Prostate gland (tissue), 2 donors: Measurements from ENCODE around the gene IGLL1. TPM values are rescaled to one million over a fixed set of nuclear protein-coding genes. Genes with fewer than 3 reads are reported as not detected.
A peak's percentile ranks its signal among the peaks of the same experiment; 100 is the strongest.
"Not testable (repeated sequence)": the region's sequence is repeated elsewhere in the genome, so short reads cannot be mapped to it uniquely, and the experiment has no call there.

ENCODE experiments used
- DNase-seq: peaks from one replicate; pipeline ENCODE4 v3.0.0-alpha.2; 2019; ENCODE audit warnings: low spot score
- H3K27ac ChIP-seq, 2 donors: fragments of 200-600 bp; sonication (generic); 2 replicates each; pipeline ENCODE4 v1.5.1; 2017 to 2019
- H3K27me3 ChIP-seq: fragments of 200-600 bp; sonication (generic); replicated peaks from 2 replicates; pipeline ENCODE4 v1.5.1; 2019; ENCODE audit not compliant: insufficient read depth
- H3K36me3 ChIP-seq, 2 donors: fragments of 200-600 bp; sonication (generic); 1 replicate in 1 of 2; 2 replicates in 1 of 2; pipeline versions ENCODE4 v1.5.1 to v1.8.1; 2017 to 2019
- H3K4me1 ChIP-seq: fragments of 200-600 bp; sonication (generic); replicated peaks from 2 replicates; pipeline ENCODE4 v1.5.1; 2019
- H3K4me3 ChIP-seq, 2 donors: fragments of 200-600 bp; sonication (generic); 2 replicates each; pipeline ENCODE4 v1.5.1; 2017 to 2019
- H3K9me3 ChIP-seq: fragments of 200-600 bp; sonication (generic); 2 replicates; pipeline ENCODE4 v1.5.1; 2017
- CTCF ChIP-seq, 4 experiments: fragments of 200-600 bp in 2 of 4; fragments of 450-650 bp in 2 of 4; sonication (generic) in 2 of 4; IDR thresholded peaks; 1 replicate in 3 of 4; 2 replicates in 1 of 4; pipeline ENCODE4 v1.5.1; 2016 to 2019; ENCODE audit warnings: antibody characterized with exemption in 4 of 4, mild to moderate bottlenecking in 2 of 4, moderate library complexity in 2 of 4
- POLR2A ChIP-seq: fragments of 450-650 bp; IDR thresholded peaks from one replicate; pipeline ENCODE4 v1.6.1; 2016; ENCODE audit warnings: antibody characterized with exemption, mild to moderate bottlenecking
- POLR2AphosphoS5 ChIP-seq: sonication (generic); formaldehyde crosslinking; IDR thresholded peaks from one replicate; pipeline ENCODE4 v1.6.1; 2017; ENCODE audit warnings: antibody characterized with exemption
- WGBS: methylation state at CpG from one replicate; pipeline ENCODE4 v1.1.5; 2018; 5-methylcytosine and 5-hydroxymethylcytosine counted together
- intact Hi-C: fragments of 100-400 bp; cut with DNase I; formaldehyde crosslinking; loops from one replicate; pipeline ENCODE4 v1.14.2; 2022
- total RNA-seq, 2 donors: library from RNA; depleted of rRNA; stranded (reverse); fragments of >200 nt; gene quantifications; one replicate each; pipeline ENCODE4 v1.1.0, GENCODE V29; 2016

Gene IGLL1
- total RNA-seq, 2 donors from 2014 or later = 0.85 TPM; not detected in 1

- no peak overlapping the region for H3K4me3 ChIP-seq
These were observed 40.8 kb downstream of the IGLL1 start for GRCh38 chr22:23539135-23539838.

DNA sequence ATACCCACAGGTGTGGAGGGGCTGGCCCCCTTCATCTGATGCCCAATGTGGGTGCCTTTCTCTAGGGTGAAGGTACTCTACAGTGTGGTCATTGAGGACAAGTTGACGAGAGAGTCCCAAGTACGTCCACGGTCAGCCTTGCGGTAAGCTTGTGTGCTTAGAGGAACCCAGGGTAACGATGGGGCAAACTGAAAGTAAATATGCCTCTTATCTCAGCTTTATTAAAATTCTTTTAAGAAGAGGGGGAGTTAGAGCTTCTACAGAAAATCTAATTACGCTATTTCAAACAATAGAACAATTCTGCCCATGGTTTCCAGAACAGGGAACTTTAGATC is 41.4 kb downstream of the IGLL1 start:
- peak overlapping the region; percentile 77 to 88 for H3K27ac ChIP-seq
- not testable (repeated sequence) for H3K4me3 ChIP-seq, H3K9me3 ChIP-seq, H3K36me3 ChIP-seq, DNase-seq, H3K27me3 ChIP-seq
- 48% methylated on average over 6 of the region's 6 CpGs for WGBS
- intact Hi-C loops = loop anchor here (2.0 to 5.0 kb wide), 2 partner anchors 136 to 221 kb away; no protein-coding TSS in a partner anchor
- H3K4me1 ChIP-seq = peaks cover 10% of the 10 kb centered on the region

More at GRCh38 chr22:23539135-23539838, 40.8 kb downstream of the IGLL1 start:
- Histone ChIP-seq H3K36me3 (no peaks in the 10 kb centered on the region), H3K4me1 (peaks cover 8% of the 10 kb centered on the region), H3K9me3 (no peaks in the 10 kb centered on the region), H3K27ac (peak overlapping the region; percentile 77 to 88), H3K27me3 (no peaks in the 10 kb centered on the region)
- TF ChIP-seq POLR2A = no peak
- peak; percentile 83 to 99 (median 95) for TF ChIP-seq CTCF (IDR thresholded peaks at IDR 0.05)
- TF ChIP-seq POLR2AphosphoS5 = peak; percentile 74
- 15% methylated on average over 18 of the region's 21 CpGs for WGBS
- DNase-seq = peak; percentile 88
- intact Hi-C loops = loop anchor here (2.0 to 5.0 kb wide), 2 partner anchors 136 to 222 kb away; no protein-coding TSS in a partner anchor

DNA sequence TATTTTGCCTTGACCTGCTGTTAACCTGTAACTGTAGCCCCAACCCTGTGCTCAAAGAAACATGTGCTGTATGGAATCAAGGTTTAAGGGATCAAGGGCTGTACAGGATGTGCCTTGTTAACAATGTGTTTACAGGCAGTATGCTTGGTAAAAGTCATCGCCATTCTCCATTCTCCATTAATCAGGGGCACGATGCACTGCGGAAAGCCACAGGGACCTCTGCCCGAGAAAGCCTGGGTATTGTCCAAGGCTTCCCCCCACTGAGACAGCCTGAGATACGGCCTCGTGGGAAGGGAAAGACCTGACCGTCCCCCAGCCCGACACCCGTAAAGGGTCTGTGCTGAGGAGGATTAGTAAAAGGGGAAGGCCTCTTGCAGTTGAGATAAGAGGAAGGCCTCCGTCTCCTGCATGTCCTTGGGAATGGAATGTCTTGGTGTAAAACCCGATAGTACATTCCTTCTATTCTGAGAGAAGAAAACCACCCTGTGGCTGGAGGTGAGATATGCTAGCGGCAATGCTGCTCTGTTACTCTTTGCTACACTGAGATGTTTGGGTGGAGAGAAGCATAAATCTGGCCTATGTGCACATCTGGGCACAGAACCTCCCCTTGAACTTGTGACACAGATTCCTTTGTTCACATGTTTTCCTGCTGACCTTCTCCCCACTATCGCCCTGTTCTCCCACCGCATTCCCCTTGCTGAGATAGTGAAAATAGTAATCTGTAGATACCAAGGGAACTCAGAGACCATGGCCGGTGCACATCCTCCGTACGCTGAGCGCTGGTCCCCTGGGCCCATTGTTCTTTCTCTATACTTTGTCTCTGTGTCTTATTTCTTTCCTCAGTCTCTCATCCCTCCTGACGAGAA is 42.0 kb downstream of the IGLL1 start:
- H3K27ac ChIP-seq = peak overlapping the region; percentile 77 to 88
- peak in 1 of 4 experiments; percentile 28 for TF ChIP-seq CTCF (IDR thresholded peaks at IDR 0.05)
- H3K27me3 ChIP-seq, H3K36me3 ChIP-seq, DNase-seq, H3K9me3 ChIP-seq, H3K4me3 ChIP-seq: not testable (repeated sequence)
- intact Hi-C loops = loop anchor here (2.0 to 5.0 kb wide), 2 partner anchors 135 to 221 kb away; no protein-coding TSS in a partner anchor
- H3K4me1 ChIP-seq = peaks cover 10% of the 10 kb centered on the region
- 59% methylated on average over 19 of the region's 19 CpGs for WGBS

DNA sequence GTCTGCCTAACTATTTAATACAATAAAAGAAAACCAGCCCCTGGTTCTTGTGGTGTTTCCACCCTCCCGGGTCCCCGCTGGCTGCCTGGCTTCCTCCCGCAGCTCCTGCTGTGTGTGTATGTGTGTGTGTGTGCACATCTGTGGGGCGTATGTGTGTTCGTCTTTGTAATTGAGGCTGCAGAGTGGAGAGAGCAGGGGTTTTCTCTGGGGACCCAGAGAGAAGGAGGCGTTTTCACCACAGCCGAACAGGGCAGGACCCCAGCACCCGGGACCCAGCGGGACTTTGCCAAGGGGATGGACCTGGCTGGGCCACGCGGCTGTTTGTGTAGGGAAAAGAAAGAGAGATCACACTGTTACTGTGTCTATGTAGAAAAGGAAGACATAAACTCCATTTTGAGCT is 42.7 kb downstream of the IGLL1 start:
- TF ChIP-seq POLR2A (no peak), POLR2AphosphoS5 (no peak), CTCF (IDR thresholded peaks at IDR 0.05) (no peak)
- no peaks in the 10 kb centered on the region for H3K9me3 ChIP-seq
- no peaks in the 10 kb centered on the region for H3K36me3 ChIP-seq
- H3K27ac ChIP-seq = peak overlapping the region; percentile 77 to 88
- no peak overlapping the region for H3K4me3 ChIP-seq
- no peaks in the 10 kb centered on the region for H3K27me3 ChIP-seq
- peaks cover 10% of the 10 kb centered on the region for H3K4me1 ChIP-seq
- 50% methylated on average over 11 of the region's 11 CpGs for WGBS
- intact Hi-C loops = loop anchor here (5.0 kb wide), 1 partner anchor 220 kb away; no protein-coding TSS in a partner anchor
- DNase-seq = no peak

DNA sequence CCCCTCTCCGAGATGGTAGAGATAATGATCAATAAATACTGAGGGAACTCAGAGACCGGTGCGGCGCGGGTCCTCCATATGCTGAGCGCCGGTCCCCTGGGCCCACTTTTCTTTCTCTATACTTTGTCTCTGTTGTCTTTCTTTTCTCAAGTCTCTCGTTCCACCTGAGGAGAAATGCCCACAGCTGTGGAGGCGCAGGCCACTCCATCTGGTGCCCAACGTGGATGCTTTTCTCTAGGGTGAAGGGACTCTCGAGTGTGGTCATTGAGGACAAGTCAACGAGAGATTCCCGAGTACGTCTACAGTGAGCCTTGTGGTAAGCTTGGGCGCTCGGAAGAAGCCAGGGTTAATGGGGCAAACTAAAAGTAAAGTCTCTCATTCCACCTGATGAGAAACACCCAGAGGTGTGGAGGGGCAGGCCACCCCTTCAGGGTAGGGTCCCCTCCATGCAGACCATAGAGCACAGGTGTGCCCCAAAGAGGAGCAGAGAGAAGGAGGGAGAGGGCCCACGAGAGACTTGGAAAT is 43.2 kb downstream of the IGLL1 start:
- Histone ChIP-seq H3K36me3 (no peaks in the 10 kb centered on the region), H3K27ac (peak overlapping the region; percentile 77 to 88), H3K9me3 (no peaks in the 10 kb centered on the region), H3K27me3 (no peaks in the 10 kb centered on the region), H3K4me3 (no peak overlapping the region), H3K4me1 (peaks cover 10% of the 10 kb centered on the region)
- TF ChIP-seq POLR2AphosphoS5 (no peak), CTCF (IDR thresholded peaks at IDR 0.05) (no peak), POLR2A (no peak)
- intact Hi-C loops = loop anchor here (5.0 kb wide), 1 partner anchor 220 kb away; no protein-coding TSS in a partner anchor
- 80% methylated on average over 17 of the region's 17 CpGs for WGBS
- no peak for DNase-seq
